PC-3 (cell line): ENCODE data around the gene TMEM184A. TPM values are rescaled to one million over a fixed set of nuclear protein-coding genes. Genes with fewer than 3 reads are reported as not detected.

ENCODE experiments used
- ATAC-seq: fragments of 200-7000 bp; cut with Tn5 transposase; 2 replicates; pipeline ENCODE4 v1.9.1; 2020; ENCODE audit warnings: mild to moderate bottlenecking, moderate library complexity
- BruUV-seq: library from RNA; stranded (reverse); fragments of 400-500 nt; replicated peaks from 2 replicates; lab custom pipeline; 2021; lab: Mats Ljungman, UMichigan
- CTCF ChIA-PET: fragments of 300-600 bp; sonication (Branson Sonifier 250); formaldehyde crosslinking; loops from one replicate; lab custom pipeline; 2022; ENCODE audit warnings: antibody characterized with exemption; lab: Charles Lee
- POLR2A ChIA-PET: fragments of 300-600 bp; sonication (Branson Sonifier 250); formaldehyde crosslinking; loops from one replicate; lab custom pipeline; 2022; ENCODE audit warnings: antibody characterized with exemption; ENCODE audit not compliant: unreplicated experiment; lab: Charles Lee
- DNase-seq: peaks from one replicate; pipeline ENCODE4 v3.0.0-alpha.2; 2015
- H2AFZ ChIP-seq: fragments of 300-600 bp; sonication (generic); 2 replicates; pipeline ENCODE4 v1.6.0; 2016; ENCODE audit warnings: antibody characterized with exemption, low read length
- H3F3A ChIP-seq: fragments of 300-600 bp; sonication (generic); one replicate; pipeline ENCODE4 v1.6.0; 2017; ENCODE audit warnings: antibody characterized with exemption, low read length, control low read depth, mild to moderate bottlenecking; ENCODE audit not compliant: unreplicated experiment
- H3K27ac ChIP-seq: fragments of 300-600 bp; sonication (generic); 2 replicates; pipeline ENCODE4 v1.5.1; 2016; ENCODE audit warnings: mild to moderate bottlenecking, low read length
- H3K27me3 ChIP-seq: fragments of 300-600 bp; sonication (generic); 2 replicates; pipeline ENCODE4 v1.6.1; 2016; ENCODE audit warnings: low read length, mixed read lengths
- H3K36me3 ChIP-seq: fragments of 300-600 bp; sonication (generic); 2 replicates; pipeline ENCODE4 v1.6.1; 2016; ENCODE audit warnings: low read depth, mixed run types, low read length, mixed read lengths
- H3K4me1 ChIP-seq: fragments of 300-600 bp; sonication (generic); 2 replicates; pipeline ENCODE4 v1.5.1; 2016; ENCODE audit warnings: low read length; ENCODE audit not compliant: insufficient read depth
- H3K4me2 ChIP-seq: fragments of 300-600 bp; sonication (generic); 2 replicates; pipeline ENCODE4 v1.6.0; 2016; ENCODE audit warnings: low read length
- H3K4me3 ChIP-seq: fragments of 300-600 bp; sonication (generic); 2 replicates; pipeline ENCODE4 v1.5.1; 2016; ENCODE audit warnings: mild to moderate bottlenecking, low read length, mixed read lengths
- H3K79me2 ChIP-seq: fragments of 300-600 bp; sonication (generic); 2 replicates; pipeline ENCODE4 v1.6.1; 2017; ENCODE audit warnings: low read length, mixed read lengths
- H3K9ac ChIP-seq: fragments of 300-600 bp; sonication (generic); 2 replicates; pipeline ENCODE4 v1.6.0; 2016; ENCODE audit warnings: mild to moderate bottlenecking, low read length
- H3K9me2 ChIP-seq: fragments of 300-600 bp; sonication (generic); replicated peaks from 2 replicates; pipeline ENCODE4 v1.6.1; 2016; ENCODE audit warnings: mixed run types, low read length, mixed read lengths
- H3K9me3 ChIP-seq: fragments of 300-600 bp; sonication (generic); 2 replicates; pipeline ENCODE4 v1.6.1; 2016; ENCODE audit warnings: low read length, mixed read lengths
- H4K20me1 ChIP-seq: fragments of 300-600 bp; sonication (generic); 2 replicates; pipeline ENCODE4 v1.6.1; 2016; ENCODE audit warnings: low read length, mixed read lengths
- EZH2 ChIP-seq: fragments of 300-600 bp; sonication (generic); IDR thresholded peaks from one replicate; pipeline ENCODE4 v1.6.1; 2017; ENCODE audit warnings: antibody characterized with exemption, mild to moderate bottlenecking, low read length; ENCODE audit not compliant: unreplicated experiment
- EZH2phosphoT487 ChIP-seq: fragments of 300-600 bp; sonication (generic); IDR thresholded peaks from 2 replicates; pipeline ENCODE4 v1.6.1; 2018; ENCODE audit warnings: mild to moderate bottlenecking, antibody characterized with exemption, low read length, borderline replicate concordance
- intact Hi-C: fragments of 100-400 bp; cut with micrococcal nuclease; formaldehyde crosslinking; loops from 2 replicates; pipeline ENCODE4 v1.9.0; 2023
- total RNA-seq: library from RNA; depleted of rRNA; stranded (reverse); fragments of >200 nt; gene quantifications from 2 replicates; pipeline ENCODE4 v1.2.3, GENCODE V29; 2014
- TF ChIP-seq, protein P1 (sequence below): fragments of 300-600 bp; sonication (generic); conservative IDR thresholded peaks from 2 replicates; pipeline ENCODE4 v1.5.1; 2017; ENCODE audit warnings: antibody characterized with exemption, low read depth, mild to moderate bottlenecking, low read length

Gene TMEM184A
- total RNA-seq, 1 experiment from 2014 or later, result 23.1 TPM

DNA sequence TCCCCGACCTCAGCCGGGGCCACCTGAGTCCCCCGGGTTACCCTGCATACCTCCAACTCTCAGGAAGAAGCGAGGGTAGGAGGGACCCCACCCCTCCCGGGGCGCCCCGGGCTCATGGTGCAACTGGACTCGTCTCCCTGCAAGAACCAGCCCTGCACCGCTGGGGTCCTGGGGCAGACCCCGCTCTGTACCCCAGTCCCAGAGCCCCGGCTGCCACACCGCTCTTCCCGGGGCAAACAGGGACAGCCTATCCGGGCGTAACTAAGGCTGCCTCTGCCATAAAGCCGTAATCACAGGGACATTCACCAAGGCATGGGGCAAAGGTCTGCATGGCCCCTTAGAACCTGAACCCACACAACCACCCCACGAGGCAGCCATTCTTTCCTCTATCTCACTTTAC is 32.2 kb downstream of the TMEM184A start:
- ChIA-PET POLR2A (no interaction called here), CTCF (no interaction called here)
- no peaks in the 10 kb centered on the region for H3K79me2 ChIP-seq
- peaks cover 16% of the 10 kb centered on the region for H3K4me1 ChIP-seq
- no peaks in the 10 kb centered on the region for H4K20me1 ChIP-seq
- TF ChIP-seq, protein P1, sequence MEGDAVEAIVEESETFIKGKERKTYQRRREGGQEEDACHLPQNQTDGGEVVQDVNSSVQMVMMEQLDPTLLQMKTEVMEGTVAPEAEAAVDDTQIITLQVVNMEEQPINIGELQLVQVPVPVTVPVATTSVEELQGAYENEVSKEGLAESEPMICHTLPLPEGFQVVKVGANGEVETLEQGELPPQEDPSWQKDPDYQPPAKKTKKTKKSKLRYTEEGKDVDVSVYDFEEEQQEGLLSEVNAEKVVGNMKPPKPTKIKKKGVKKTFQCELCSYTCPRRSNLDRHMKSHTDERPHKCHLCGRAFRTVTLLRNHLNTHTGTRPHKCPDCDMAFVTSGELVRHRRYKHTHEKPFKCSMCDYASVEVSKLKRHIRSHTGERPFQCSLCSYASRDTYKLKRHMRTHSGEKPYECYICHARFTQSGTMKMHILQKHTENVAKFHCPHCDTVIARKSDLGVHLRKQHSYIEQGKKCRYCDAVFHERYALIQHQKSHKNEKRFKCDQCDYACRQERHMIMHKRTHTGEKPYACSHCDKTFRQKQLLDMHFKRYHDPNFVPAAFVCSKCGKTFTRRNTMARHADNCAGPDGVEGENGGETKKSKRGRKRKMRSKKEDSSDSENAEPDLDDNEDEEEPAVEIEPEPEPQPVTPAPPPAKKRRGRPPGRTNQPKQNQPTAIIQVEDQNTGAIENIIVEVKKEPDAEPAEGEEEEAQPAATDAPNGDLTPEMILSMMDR, result no peak
- TF ChIP-seq EZH2phosphoT487 (no peak), EZH2 (no peak)
- no peak overlapping the region for H3K4me2 ChIP-seq
- no peak overlapping the region for H3K9ac ChIP-seq
- H3K9me3 ChIP-seq, result no peaks in the 10 kb centered on the region
- H3K4me3 ChIP-seq, result no peak overlapping the region
- DNase-seq (no peak), ATAC-seq (no peak)
- intact Hi-C loops, result no loop called here
- no peak overlapping the region for H2AFZ ChIP-seq
- H3K36me3 ChIP-seq, result no peaks in the 10 kb centered on the region
- no TSS peak for BruUV-seq
- H3F3A ChIP-seq, result no peaks in the 10 kb centered on the region
- no peaks in the 10 kb centered on the region for H3K9me2 ChIP-seq
- no peak overlapping the region for H3K27ac ChIP-seq
- H3K27me3 ChIP-seq, result no peaks in the 10 kb centered on the region

DNA sequence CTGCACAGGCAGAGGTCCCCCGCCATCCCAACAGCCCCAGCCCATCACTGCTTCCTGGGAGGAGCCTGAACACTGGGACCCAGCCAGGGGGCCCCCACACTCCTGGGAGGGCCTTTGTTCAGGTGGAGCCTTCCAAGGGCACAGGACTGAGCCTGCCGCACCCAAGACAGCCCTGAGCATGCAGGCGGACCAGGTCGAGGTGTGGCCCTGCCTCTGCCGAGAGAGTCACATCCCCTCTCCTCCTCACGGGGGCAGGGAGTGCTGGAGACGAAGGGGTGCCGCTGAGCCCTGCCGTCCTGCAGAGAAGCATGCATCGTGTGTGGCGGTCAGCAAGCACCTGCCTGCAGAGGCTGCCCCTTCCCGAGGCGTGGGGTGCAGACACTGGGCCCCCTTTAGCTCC is 32.8 kb downstream of the TMEM184A start:
- H3K4me1 ChIP-seq, result peaks cover 16% of the 10 kb centered on the region
- ATAC-seq (no peak), DNase-seq (no peak)
- H2AFZ ChIP-seq, result no peak overlapping the region
- intact Hi-C loops, result no loop called here
- POLR2A ChIA-PET, result no interaction called here
- H4K20me1 ChIP-seq, result no peaks in the 10 kb centered on the region
- TF ChIP-seq EZH2, result no peak
- TF ChIP-seq, protein P1, result no peak
- no peak for TF ChIP-seq EZH2phosphoT487
- no peaks in the 10 kb centered on the region for H3K9me2 ChIP-seq
- H3K27me3 ChIP-seq, result no peaks in the 10 kb centered on the region
- no peaks in the 10 kb centered on the region for H3K36me3 ChIP-seq
- H3F3A ChIP-seq, result no peaks in the 10 kb centered on the region
- H3K9me3 ChIP-seq, result no peaks in the 10 kb centered on the region
- BruUV-seq, result no TSS peak
- no peak overlapping the region for H3K27ac ChIP-seq
- H3K4me2 ChIP-seq, result no peak overlapping the region
- H3K79me2 ChIP-seq, result no peaks in the 10 kb centered on the region
- CTCF ChIA-PET, result no interaction called here
- H3K4me3 ChIP-seq, result no peak overlapping the region
- H3K9ac ChIP-seq, result no peak overlapping the region

DNA sequence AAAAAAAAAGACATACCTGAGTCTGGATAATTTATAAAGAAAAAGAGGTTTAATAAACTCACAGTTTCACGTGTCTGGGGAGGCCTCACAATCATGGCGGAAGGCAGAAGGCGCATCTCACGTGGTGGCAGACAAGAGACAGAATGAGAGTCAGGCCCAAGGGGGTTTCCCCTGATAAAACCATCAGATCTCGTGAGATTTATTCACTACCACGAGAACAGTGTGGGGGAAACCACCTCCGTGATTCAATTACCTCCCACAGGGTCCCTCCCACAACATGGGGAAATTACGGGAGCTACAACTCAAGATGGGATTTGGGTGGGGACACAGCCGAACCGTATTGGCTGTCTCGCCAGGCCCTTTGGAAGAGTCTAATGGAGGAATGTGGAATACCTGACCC is 34.5 kb downstream of the TMEM184A start:
- H3K9me3 ChIP-seq, result no peaks in the 10 kb centered on the region
- no peaks in the 10 kb centered on the region for H3K27me3 ChIP-seq
- intact Hi-C loops, result no loop called here
- H2AFZ ChIP-seq, result no peak overlapping the region
- H3K9me2 ChIP-seq, result no peaks in the 10 kb centered on the region
- DNase-seq (no peak), ATAC-seq (no peak)
- no peak overlapping the region for H3K9ac ChIP-seq
- H3K4me1 ChIP-seq, result peaks cover 18% of the 10 kb centered on the region
- ChIA-PET CTCF (no interaction called here), POLR2A (no interaction called here)
- H3K79me2 ChIP-seq, result no peaks in the 10 kb centered on the region
- H3K4me3 ChIP-seq, result no peak overlapping the region
- no peak overlapping the region for H3K27ac ChIP-seq
- H3F3A ChIP-seq, result no peaks in the 10 kb centered on the region
- H3K36me3 ChIP-seq, result no peaks in the 10 kb centered on the region
- H4K20me1 ChIP-seq, result no peaks in the 10 kb centered on the region
- TF ChIP-seq EZH2, result no peak
- no peak for TF ChIP-seq EZH2phosphoT487
- TF ChIP-seq, protein P1, result no peak
- no peak overlapping the region for H3K4me2 ChIP-seq
- BruUV-seq, result no TSS peak
